Fibroblast of lung (primary cell): ENCODE measurements around the gene EYS. TPM values are rescaled to one million over a fixed set of nuclear protein-coding genes. Genes with fewer than 3 reads are reported as not detected.

ENCODE experiments used
- DNase-seq, 2 donors: peaks; one replicate each; pipeline versions ENCODE4 v3.0.0 to v3.0.0-alpha.2; 2010; ENCODE audit warnings: low read depth in 2 of 2
- H2AFZ ChIP-seq: 2 replicates; pipeline ENCODE4 v1.5.1; 2012; ENCODE audit warnings: low read length, control low read depth, inconsistent platforms
- H3K27ac ChIP-seq: 2 replicates; pipeline ENCODE4 v1.5.1; 2011; ENCODE audit warnings: low read length, control low read depth; ENCODE audit not compliant: insufficient read depth
- H3K27me3 ChIP-seq: 2 replicates; pipeline ENCODE4 v1.5.1; 2011; ENCODE audit warnings: mild to moderate bottlenecking, low read length; ENCODE audit not compliant: control insufficient read depth, insufficient read depth
- H3K36me3 ChIP-seq: 2 replicates; pipeline ENCODE4 v1.5.1; 2011; ENCODE audit warnings: low read length; ENCODE audit not compliant: control insufficient read depth, insufficient read depth
- H3K4me1 ChIP-seq: 2 replicates; pipeline ENCODE4 v1.5.1; 2011; ENCODE audit warnings: low read length; ENCODE audit not compliant: control insufficient read depth, insufficient read depth; ENCODE audit errors: extremely low read depth
- H3K4me2 ChIP-seq: 2 replicates; pipeline ENCODE4 v1.5.1; 2011; ENCODE audit warnings: low read length, control low read depth; ENCODE audit not compliant: insufficient read depth; ENCODE audit errors: extremely low read depth
- H3K4me3 ChIP-seq, 4 experiments: fragments of 200-600 bp in 1 of 4; sonication (generic) in 1 of 4; replicated peaks in 1 of 4; 2 replicates each; pipeline ENCODE4 v1.5.1; 2011 to 2016; ENCODE audit warnings: low read length in 4 of 4, low read depth in 3 of 4, mild to moderate bottlenecking in 3 of 4, control low read depth in 2 of 4, inconsistent platforms in 1 of 4, mixed read lengths in 1 of 4; ENCODE audit not compliant: insufficient read depth in 1 of 4; ENCODE audit errors: control extremely low read depth in 1 of 4
- H3K79me2 ChIP-seq: 2 replicates; pipeline ENCODE4 v1.5.1; 2012; ENCODE audit warnings: mild to moderate bottlenecking, low read length, inconsistent platforms; ENCODE audit not compliant: control insufficient read depth, insufficient read depth
- H3K9ac ChIP-seq: 2 replicates; pipeline ENCODE4 v1.5.1; 2011; ENCODE audit warnings: mild to moderate bottlenecking, low read length, control low read depth; ENCODE audit not compliant: insufficient read depth
- H3K9me3 ChIP-seq: 2 replicates; pipeline ENCODE4 v1.5.1; 2012; ENCODE audit warnings: low read depth, low read length; ENCODE audit not compliant: control insufficient read depth, insufficient read depth
- H4K20me1 ChIP-seq: 2 replicates; pipeline ENCODE4 v1.5.1; 2011; ENCODE audit warnings: low read length; ENCODE audit not compliant: control insufficient read depth, insufficient read depth; ENCODE audit errors: extremely low read depth
- EZH2 ChIP-seq: IDR thresholded peaks from 2 replicates; pipeline ENCODE4 v1.5.1; 2012; ENCODE audit warnings: low read length, control low read depth, mild to moderate bottlenecking; ENCODE audit errors: missing control alignments
- polyA plus RNA-seq, 2 donors: library from polyadenylated mRNA; depleted of rRNA in 1 of 2; stranded (reverse) in 1 of 2; unstranded in 1 of 2; fragments of >200 nt; gene quantifications; 2 replicates each; pipeline ENCODE4 v1.2.1, GENCODE V29; 2011 to 2012; ENCODE audit warnings: missing spikeins in 1 of 2
- total RNA-seq: library from RNA; depleted of rRNA; stranded (reverse); fragments of >200 nt; gene quantifications from 2 replicates; pipeline ENCODE4 v1.2.1, GENCODE V29; 2014
- TF ChIP-seq, protein P1 (sequence below), 2 donors: IDR thresholded peaks in 1 of 2; conservative IDR thresholded peaks in 1 of 2; 1 replicate in 1 of 2; 2 replicates in 1 of 2; pipeline ENCODE4 v1.5.1; 2011 to 2012; ENCODE audit warnings: low read length in 2 of 2, control low read depth in 1 of 2, inconsistent platforms in 1 of 2, low read depth in 1 of 2, mild to moderate bottlenecking in 1 of 2

Gene EYS
- total and polyA plus RNA-seq, 2 donors (not counting 1 experiment from before 2014, with no cell fraction given), result under 0.01 TPM; not detected in 1

GRCh38 chr6:63799313-63799712, 1907.7 kb downstream of the EYS start:
- no peaks in the 10 kb centered on the region for H3K9me3 ChIP-seq
- no peak overlapping the region for H3K9ac ChIP-seq
- no peak for TF ChIP-seq EZH2
- TF ChIP-seq, protein P1, sequence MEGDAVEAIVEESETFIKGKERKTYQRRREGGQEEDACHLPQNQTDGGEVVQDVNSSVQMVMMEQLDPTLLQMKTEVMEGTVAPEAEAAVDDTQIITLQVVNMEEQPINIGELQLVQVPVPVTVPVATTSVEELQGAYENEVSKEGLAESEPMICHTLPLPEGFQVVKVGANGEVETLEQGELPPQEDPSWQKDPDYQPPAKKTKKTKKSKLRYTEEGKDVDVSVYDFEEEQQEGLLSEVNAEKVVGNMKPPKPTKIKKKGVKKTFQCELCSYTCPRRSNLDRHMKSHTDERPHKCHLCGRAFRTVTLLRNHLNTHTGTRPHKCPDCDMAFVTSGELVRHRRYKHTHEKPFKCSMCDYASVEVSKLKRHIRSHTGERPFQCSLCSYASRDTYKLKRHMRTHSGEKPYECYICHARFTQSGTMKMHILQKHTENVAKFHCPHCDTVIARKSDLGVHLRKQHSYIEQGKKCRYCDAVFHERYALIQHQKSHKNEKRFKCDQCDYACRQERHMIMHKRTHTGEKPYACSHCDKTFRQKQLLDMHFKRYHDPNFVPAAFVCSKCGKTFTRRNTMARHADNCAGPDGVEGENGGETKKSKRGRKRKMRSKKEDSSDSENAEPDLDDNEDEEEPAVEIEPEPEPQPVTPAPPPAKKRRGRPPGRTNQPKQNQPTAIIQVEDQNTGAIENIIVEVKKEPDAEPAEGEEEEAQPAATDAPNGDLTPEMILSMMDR (conservative IDR thresholded peaks at IDR 0.05 in 1 of 2, IDR thresholded peaks at IDR 0.05 in 1 of 2; ENCODE audit: low read depth in 1 of 2, low read length in 2 of 2), result no peak

DNA sequence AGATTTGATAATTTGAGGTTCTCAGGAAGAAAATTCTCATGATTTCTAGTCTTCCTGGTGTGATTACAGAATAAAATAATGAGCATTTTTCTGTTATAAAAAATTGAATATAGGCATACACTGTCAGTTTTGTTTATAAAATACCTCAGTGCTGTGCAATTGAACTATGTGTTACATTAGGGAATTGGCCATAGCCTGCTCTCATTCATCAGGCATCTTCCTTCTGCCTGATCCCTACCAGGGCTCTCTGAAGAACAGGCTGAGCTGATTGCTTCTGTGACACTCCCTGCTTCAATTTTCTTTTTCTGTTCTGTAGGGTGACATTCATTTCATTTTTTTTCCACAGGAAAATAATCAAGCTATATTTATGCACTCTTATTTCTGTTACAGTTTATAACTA, 1908.6 kb downstream of the EYS start:
- H3K9ac ChIP-seq, result no peak overlapping the region
- H3K4me1 ChIP-seq, result no peaks in the 10 kb centered on the region
- TF ChIP-seq, protein P1 (conservative IDR thresholded peaks at IDR 0.05 in 1 of 2, IDR thresholded peaks at IDR 0.05 in 1 of 2; ENCODE audit: low read depth in 1 of 2, low read length in 2 of 2), result no peak
- no peak for TF ChIP-seq EZH2
- H3K4me2 ChIP-seq, result no peak overlapping the region
- H3K27me3 ChIP-seq, result no peaks in the 10 kb centered on the region
- H2AFZ ChIP-seq, result no peak overlapping the region
- no peak overlapping the region for H3K4me3 ChIP-seq
- no peaks in the 10 kb centered on the region for H3K9me3 ChIP-seq
- DNase-seq, result no peak
- no peaks in the 10 kb centered on the region for H4K20me1 ChIP-seq
- H3K36me3 ChIP-seq, result no peaks in the 10 kb centered on the region
- no peaks in the 10 kb centered on the region for H3K79me2 ChIP-seq
- H3K27ac ChIP-seq, result no peak overlapping the region

More at GRCh38 chr6:63799313-63799712, 1907.7 kb downstream of the EYS start:
- Histone ChIP-seq H3K4me3 (no peak overlapping the region), H3K79me2 (no peaks in the 10 kb centered on the region), H3K27me3 (no peaks in the 10 kb centered on the region), H3K4me1 (peaks cover under 1% of the 10 kb centered on the region), H2AFZ (no peak overlapping the region), H3K27ac (no peak overlapping the region), H4K20me1 (no peaks in the 10 kb centered on the region), H3K4me2 (no peak overlapping the region), H3K36me3 (no peaks in the 10 kb centered on the region)
- no peak for DNase-seq

DNA sequence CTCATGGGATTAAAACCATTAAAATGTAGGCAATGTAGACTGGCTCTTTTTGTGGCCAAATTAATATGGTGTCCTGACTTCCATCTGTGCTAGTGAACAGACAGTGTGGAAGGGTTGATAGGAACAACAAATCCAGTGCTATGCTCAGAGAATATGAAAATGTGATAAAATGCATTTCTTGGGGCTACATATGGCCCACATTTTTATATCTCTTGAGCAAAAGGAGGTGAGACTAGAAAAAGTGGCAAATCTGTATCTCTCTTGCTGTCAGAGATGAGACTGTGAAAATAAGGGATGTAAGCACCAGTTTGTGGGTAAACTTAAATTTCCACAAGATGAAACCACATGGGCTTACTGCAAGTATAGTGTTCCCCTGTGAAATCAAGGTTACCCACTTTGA, 1909.3 kb downstream of the EYS start:
- H3K9ac ChIP-seq, result no peak overlapping the region
- H3K4me1 ChIP-seq, result no peaks in the 10 kb centered on the region
- no peak overlapping the region for H3K4me2 ChIP-seq
- no peak overlapping the region for H3K27ac ChIP-seq
- H3K79me2 ChIP-seq, result no peaks in the 10 kb centered on the region
- H3K4me3 ChIP-seq, result no peak overlapping the region
- no peaks in the 10 kb centered on the region for H3K27me3 ChIP-seq
- no peak for DNase-seq
- H4K20me1 ChIP-seq, result no peaks in the 10 kb centered on the region
- TF ChIP-seq EZH2, result no peak
- TF ChIP-seq, protein P1 (conservative IDR thresholded peaks at IDR 0.05 in 1 of 2, IDR thresholded peaks at IDR 0.05 in 1 of 2; ENCODE audit: low read depth in 1 of 2, low read length in 2 of 2), result no peak
- H2AFZ ChIP-seq, result no peak overlapping the region
- H3K9me3 ChIP-seq, result no peaks in the 10 kb centered on the region
- no peaks in the 10 kb centered on the region for H3K36me3 ChIP-seq
